ENCODE results near the gene MNAT1.

DNA sequence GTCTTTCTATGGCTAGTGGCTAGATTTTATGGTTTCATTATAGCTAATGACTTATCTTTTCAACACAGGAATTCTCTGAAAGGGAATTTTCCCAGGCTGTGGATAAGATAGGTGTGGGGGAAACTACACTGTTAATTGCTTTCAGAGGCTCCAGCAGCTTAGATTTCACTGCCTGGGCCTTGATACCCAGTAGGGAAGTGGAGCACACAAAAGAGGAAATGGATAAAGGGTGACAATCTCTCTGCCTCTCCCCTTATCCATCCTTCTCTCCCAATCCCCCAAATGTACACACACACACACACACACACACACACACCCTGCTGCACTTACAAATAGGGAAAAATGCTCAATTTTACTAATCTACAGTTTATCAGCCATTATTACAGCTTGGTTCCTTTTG lies 29.5 kb upstream of the MNAT1 start:
- TF ChIP-seq, protein P1, sequence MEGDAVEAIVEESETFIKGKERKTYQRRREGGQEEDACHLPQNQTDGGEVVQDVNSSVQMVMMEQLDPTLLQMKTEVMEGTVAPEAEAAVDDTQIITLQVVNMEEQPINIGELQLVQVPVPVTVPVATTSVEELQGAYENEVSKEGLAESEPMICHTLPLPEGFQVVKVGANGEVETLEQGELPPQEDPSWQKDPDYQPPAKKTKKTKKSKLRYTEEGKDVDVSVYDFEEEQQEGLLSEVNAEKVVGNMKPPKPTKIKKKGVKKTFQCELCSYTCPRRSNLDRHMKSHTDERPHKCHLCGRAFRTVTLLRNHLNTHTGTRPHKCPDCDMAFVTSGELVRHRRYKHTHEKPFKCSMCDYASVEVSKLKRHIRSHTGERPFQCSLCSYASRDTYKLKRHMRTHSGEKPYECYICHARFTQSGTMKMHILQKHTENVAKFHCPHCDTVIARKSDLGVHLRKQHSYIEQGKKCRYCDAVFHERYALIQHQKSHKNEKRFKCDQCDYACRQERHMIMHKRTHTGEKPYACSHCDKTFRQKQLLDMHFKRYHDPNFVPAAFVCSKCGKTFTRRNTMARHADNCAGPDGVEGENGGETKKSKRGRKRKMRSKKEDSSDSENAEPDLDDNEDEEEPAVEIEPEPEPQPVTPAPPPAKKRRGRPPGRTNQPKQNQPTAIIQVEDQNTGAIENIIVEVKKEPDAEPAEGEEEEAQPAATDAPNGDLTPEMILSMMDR (IDR thresholded peaks at IDR 0.05; ENCODE audit: poor library complexity): no peak
- no peak for TF ChIP-seq EZH2phosphoT487 (IDR thresholded peaks at IDR 0.05; ENCODE audit: low read depth, severe bottlenecking, unreplicated experiment)

Measured in hepatocyte (in vitro differentiated cells).